T-helper 17 cell (primary cell): ENCODE measurements around the gene GAREM1. TPM values are rescaled to one million over a fixed set of nuclear protein-coding genes. Genes with fewer than 3 reads are reported as not detected.
A peak's percentile ranks its signal among the peaks of the same experiment; 100 is the strongest.

Experiments used
- ATAC-seq: fragments of 150-1000 bp; cut with Tn5 transposase; 2 replicates; pipeline ENCODE4 v1.10.0; 2021; ENCODE audit warnings: mild to moderate bottlenecking, moderate library complexity
- DNase-seq, 3 donors: peaks; one replicate each; pipeline versions ENCODE4 v3.0.0 to v3.0.0-alpha.2; 2020 to 2021
- H3K9me3 ChIP-seq: one replicate; pipeline ENCODE4 v1.7.0; 2013; ENCODE audit warnings: low read length, mild to moderate bottlenecking; ENCODE audit not compliant: control insufficient read depth, poor library complexity, severe bottlenecking
- H3K27ac Mint-ChIP-seq: one replicate; pipeline ENCODE4 v1.8.0; 2022; ENCODE audit warnings: mild to moderate bottlenecking, moderate library complexity, mixed read lengths
- H3K27me3 Mint-ChIP-seq: one replicate; pipeline ENCODE4 v1.8.0; 2022; ENCODE audit warnings: mixed read lengths
- H3K36me3 Mint-ChIP-seq: one replicate; pipeline ENCODE4 v1.8.0; 2022; ENCODE audit warnings: low read depth, mixed read lengths
- H3K4me1 Mint-ChIP-seq: one replicate; pipeline ENCODE4 v1.8.0; 2022; ENCODE audit warnings: mild to moderate bottlenecking, mixed read lengths
- H3K4me3 Mint-ChIP-seq: one replicate; pipeline ENCODE4 v1.8.0; 2022; ENCODE audit warnings: mild to moderate bottlenecking, moderate library complexity, mixed read lengths
- total RNA-seq, 4 donors: library from RNA in 2 of 4; stranded (reverse) in 2 of 4; gene quantifications; one replicate each; pipeline ENCODE4 v1.2.3 and lab custom pipeline; 2022 to 2026

Gene GAREM1
- total RNA-seq, 2 donors from 2014 or later, result 0.10 to 0.13 TPM

DNA sequence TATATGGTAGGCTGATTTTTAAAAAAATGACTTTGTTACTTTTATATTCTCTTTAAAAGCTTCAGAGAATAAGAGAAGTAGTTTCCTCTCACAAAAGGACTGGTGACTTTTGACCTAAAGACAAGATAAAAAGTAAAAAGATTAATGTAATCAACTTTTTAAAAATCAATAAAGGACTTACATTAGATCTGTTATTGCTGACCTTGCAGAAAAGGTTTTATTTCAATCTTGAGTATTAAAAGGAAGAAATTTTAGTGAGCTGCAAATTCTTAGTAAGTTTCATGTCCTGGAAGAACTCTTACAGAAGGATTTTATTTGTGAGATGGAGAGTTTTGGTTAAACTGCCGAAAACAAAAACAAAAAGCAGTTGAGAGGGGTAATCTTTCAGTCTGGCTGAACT, 2.2 kb upstream of the GAREM1 start:
- no peak overlapping the region for H3K4me3 Mint-ChIP-seq
- H3K9me3 ChIP-seq, result no peaks in the 10 kb centered on the region
- no peak overlapping the region for H3K27ac Mint-ChIP-seq
- no peak for ATAC-seq
- H3K27me3 Mint-ChIP-seq, result peaks cover 37% of the 10 kb centered on the region
- H3K36me3 Mint-ChIP-seq, result peaks cover 2% of the 10 kb centered on the region
- no peak for DNase-seq
- peaks cover 24% of the 10 kb centered on the region for H3K4me1 Mint-ChIP-seq

DNA sequence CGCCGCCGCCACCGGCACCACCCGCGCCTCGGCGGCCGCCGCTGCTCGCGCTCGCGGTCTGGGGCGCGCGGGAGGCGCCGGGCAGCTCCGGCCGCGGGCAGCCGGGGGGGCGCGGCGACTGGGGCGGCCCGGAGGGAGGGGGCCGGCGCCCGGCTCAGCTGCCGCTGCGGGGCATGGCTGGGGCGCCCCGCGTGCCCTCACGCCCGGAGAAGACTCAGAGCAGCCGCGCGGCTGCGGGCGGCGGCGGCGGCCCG, 295 bp downstream of the GAREM1 start:
- peaks cover 40% of the 10 kb centered on the region for H3K27me3 Mint-ChIP-seq
- no peaks in the 10 kb centered on the region for H3K9me3 ChIP-seq
- DNase-seq (no peak), ATAC-seq (no peak)
- H3K27ac Mint-ChIP-seq, result no peak overlapping the region
- H3K36me3 Mint-ChIP-seq, result peaks cover 2% of the 10 kb centered on the region
- peak overlapping the region; percentile 91 for H3K4me3 Mint-ChIP-seq
- H3K4me1 Mint-ChIP-seq, result peaks cover 24% of the 10 kb centered on the region

DNA sequence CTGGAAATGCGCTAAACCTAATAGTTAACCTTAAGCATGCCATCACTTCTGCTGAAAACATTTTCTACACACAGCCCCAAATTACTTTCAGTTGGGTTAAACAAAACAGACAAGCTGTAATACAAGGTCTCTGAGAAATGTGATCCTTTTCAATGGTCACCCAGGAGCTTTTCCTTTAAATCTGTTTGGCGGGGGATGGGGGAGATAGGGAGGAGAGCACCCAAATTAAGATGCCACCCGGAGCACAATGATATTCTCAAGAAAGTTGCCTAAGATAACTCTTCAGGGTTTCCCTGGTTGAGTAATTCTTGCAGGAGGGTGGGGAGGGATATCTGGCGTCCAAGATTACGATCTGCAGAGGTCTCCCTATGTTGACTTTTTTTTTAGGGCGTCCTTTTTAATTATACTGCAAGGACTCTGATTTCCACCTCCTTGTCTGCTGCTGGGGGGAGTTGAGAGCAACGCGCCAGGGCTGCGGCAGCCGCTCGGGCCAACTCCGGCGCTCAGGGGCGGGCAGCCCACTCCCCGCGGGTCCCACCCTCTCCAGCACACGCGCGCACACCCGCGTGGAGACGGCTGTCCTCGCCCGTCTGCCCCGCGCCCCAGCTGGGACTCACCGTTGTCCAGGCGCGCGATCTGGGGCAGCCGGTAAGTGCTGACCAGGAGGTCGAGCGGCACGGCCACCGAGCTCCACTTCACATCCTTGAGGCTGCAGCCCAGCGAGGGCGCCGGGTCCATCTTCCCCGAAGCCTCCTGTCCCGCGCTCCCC, 807 bp downstream of the GAREM1 start:
- Mint-ChIP-seq H3K27me3 (peaks cover 45% of the 10 kb centered on the region), H3K4me3 (peak overlapping the region; percentile 89), H3K4me1 (peaks cover 24% of the 10 kb centered on the region), H3K27ac (no peak overlapping the region), H3K36me3 (peaks cover 2% of the 10 kb centered on the region)
- ATAC-seq (no peak), DNase-seq (no peak)
- H3K9me3 ChIP-seq, result no peaks in the 10 kb centered on the region

DNA sequence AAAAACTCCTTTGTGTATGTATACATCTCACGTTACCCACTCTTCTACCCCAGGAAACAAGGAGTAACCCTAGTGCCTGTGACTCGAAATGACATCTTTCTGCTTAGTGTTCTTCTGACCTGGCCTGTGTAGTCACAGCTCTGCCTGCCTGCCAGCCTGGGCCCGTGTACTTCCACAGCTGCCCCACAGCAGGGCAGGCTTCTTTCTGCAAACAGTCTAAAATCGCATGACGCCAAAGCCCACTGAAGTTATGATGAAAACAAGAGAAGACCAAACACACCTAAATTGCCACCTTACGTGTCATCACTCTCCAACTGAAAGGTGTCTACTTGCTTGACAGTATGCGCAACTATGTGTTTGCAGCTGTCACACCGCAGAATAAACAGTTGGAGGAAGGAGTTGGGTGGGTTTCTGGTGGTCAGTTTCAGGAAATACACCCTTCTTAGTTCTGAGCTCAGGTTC, 1.5 kb downstream of the GAREM1 start:
- Mint-ChIP-seq H3K4me1 (peaks cover 24% of the 10 kb centered on the region), H3K27me3 (peaks cover 51% of the 10 kb centered on the region), H3K27ac (no peak overlapping the region), H3K36me3 (peaks cover 2% of the 10 kb centered on the region), H3K4me3 (peak overlapping the region; percentile 89)
- DNase-seq, result no peak
- ATAC-seq, result no peak
- no peaks in the 10 kb centered on the region for H3K9me3 ChIP-seq

GRCh38 chr18:32468147-32468845, 2.4 kb downstream of the GAREM1 start:
- peaks cover 53% of the 10 kb centered on the region for H3K27me3 Mint-ChIP-seq
- ATAC-seq (no peak), DNase-seq (no peak)
- H3K4me1 Mint-ChIP-seq, result peaks cover 24% of the 10 kb centered on the region
- peaks cover 2% of the 10 kb centered on the region for H3K36me3 Mint-ChIP-seq
- no peak overlapping the region for H3K4me3 Mint-ChIP-seq
- no peaks in the 10 kb centered on the region for H3K9me3 ChIP-seq
- no peak overlapping the region for H3K27ac Mint-ChIP-seq

DNA sequence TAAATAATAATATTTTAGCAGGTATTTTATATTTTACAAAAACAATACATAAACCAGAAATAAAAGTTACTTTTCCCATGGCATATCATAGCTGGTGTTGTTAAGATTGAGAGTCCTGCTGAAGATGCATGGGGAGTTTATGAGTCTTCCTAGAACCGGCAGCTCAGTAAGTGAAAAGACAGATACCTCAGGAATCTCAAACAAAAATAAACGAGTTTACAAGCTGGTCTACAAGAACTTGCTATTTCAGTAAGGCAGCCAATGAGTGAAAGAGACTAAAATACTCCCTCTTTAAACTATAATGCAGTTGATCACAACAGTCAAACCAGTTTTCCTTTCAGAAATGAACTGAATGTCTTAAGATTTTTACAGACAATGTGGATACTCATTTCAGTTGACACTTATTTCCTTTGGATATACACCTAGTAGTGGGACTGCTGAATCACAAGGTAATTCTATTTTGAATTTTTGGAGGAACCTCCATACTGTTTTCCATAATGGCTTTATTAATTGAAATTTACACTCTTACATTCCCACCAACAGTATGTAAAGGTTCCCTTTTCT, 8.9 kb downstream of the GAREM1 start:
- no peaks in the 10 kb centered on the region for H3K9me3 ChIP-seq
- Mint-ChIP-seq H3K4me3 (no peak overlapping the region), H3K36me3 (peaks cover 2% of the 10 kb centered on the region), H3K27me3 (peaks cover 49% of the 10 kb centered on the region), H3K27ac (no peak overlapping the region), H3K4me1 (no peaks in the 10 kb centered on the region)
- ATAC-seq (no peak), DNase-seq (no peak)

DNA sequence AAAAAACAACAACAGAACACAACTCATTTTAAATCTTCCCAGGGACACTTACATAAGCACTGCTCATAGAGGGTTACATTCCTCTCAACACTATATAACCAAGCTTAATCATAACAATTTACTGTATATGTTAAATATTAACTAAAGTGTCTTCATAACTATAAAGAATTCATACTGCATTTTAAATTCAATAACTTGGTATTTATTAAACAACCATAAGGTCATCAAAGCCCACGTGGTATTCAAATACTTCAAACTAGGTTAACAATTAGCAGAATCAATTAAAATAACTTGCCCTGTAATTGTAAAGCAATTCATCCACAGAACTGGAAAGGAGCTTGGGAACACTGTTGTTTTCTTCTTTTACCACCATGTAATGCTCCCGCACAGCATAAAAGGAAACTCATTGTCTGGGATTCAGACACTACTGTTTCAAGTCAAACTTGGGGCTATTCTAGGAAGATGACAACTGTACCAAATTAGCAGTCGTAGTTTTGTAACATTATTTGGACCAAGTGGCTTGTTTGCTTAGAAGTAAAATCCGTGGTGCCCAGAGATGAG, 10.4 kb downstream of the GAREM1 start:
- Mint-ChIP-seq H3K4me1 (no peaks in the 10 kb centered on the region), H3K4me3 (no peak overlapping the region), H3K27me3 (peaks cover 55% of the 10 kb centered on the region), H3K36me3 (peaks cover 3% of the 10 kb centered on the region), H3K27ac (no peak overlapping the region)
- ATAC-seq, result no peak
- no peaks in the 10 kb centered on the region for H3K9me3 ChIP-seq
- no peak for DNase-seq

- no peaks in the 10 kb centered on the region for H3K4me1 Mint-ChIP-seq
- H3K4me3 Mint-ChIP-seq, result no peak overlapping the region
- DNase-seq, result no peak
- H3K27ac Mint-ChIP-seq, result no peak overlapping the region
- no peak for ATAC-seq
- H3K9me3 ChIP-seq, result no peaks in the 10 kb centered on the region
- peaks cover 55% of the 10 kb centered on the region for H3K27me3 Mint-ChIP-seq
- peaks cover 3% of the 10 kb centered on the region for H3K36me3 Mint-ChIP-seq
Observed at GRCh38 chr18:32459361-32460101, 11.2 kb downstream of the GAREM1 start.

- ATAC-seq, result no peak
Observed at GRCh38 chr18:32455361-32455760, 15.3 kb downstream of the GAREM1 start.

DNA sequence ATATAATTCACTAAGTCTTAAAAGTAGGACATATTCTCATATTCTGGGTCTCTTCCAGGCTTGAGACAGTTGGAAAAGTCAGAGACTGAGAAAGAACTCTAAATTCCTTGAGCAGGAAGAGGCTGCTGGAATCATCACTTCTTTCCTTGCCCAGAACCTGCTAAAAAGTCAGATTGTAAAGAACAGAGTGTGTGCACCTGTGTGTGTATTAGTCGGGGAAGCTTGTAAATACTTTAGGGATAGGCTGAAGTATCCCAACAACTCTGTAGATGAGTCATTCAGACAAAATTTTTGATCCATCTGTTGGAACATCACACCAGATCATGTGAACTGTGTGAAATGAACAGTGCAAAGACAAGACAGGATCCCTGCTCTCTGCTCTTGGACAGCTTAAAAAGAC, 16.1 kb downstream of the GAREM1 start:
- no peak overlapping the region for H3K27ac Mint-ChIP-seq
- H3K4me1 Mint-ChIP-seq, result no peaks in the 10 kb centered on the region
- ATAC-seq, result no peak
- H3K9me3 ChIP-seq, result no peaks in the 10 kb centered on the region
- H3K27me3 Mint-ChIP-seq, result peaks cover 66% of the 10 kb centered on the region
- DNase-seq, result no peak
- H3K36me3 Mint-ChIP-seq, result peaks cover 3% of the 10 kb centered on the region
- H3K4me3 Mint-ChIP-seq, result no peak overlapping the region

More at GRCh38 chr18:32455361-32455760, 15.3 kb downstream of the GAREM1 start:
- Mint-ChIP-seq H3K27ac (no peak overlapping the region), H3K27me3 (peaks cover 66% of the 10 kb centered on the region), H3K4me1 (no peaks in the 10 kb centered on the region), H3K4me3 (no peak overlapping the region), H3K36me3 (peaks cover 3% of the 10 kb centered on the region)
- no peak for DNase-seq
- H3K9me3 ChIP-seq, result no peaks in the 10 kb centered on the region

DNA sequence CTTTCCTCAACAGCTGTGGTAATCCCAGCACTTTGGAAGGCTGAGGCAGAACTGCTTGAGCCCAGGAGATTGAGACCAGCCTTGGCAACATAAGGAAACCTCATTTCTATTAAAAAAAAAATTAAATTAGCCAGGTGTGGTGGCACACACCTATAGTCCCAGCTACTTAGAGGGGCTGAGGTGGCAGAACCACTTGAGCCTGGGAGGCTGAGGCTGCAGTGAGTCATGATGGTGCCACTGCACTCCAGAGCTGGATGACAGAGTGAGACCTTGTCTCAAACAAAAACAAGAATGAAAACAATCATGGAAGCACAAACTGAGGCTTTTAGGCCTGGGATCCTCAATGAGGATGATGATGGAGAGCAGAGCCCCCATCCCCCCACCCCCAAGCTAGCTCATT, 19.8 kb downstream of the GAREM1 start:
- no peaks in the 10 kb centered on the region for H3K36me3 Mint-ChIP-seq
- peaks cover 51% of the 10 kb centered on the region for H3K27me3 Mint-ChIP-seq
- H3K9me3 ChIP-seq, result no peaks in the 10 kb centered on the region
- H3K27ac Mint-ChIP-seq, result no peak overlapping the region
- no peaks in the 10 kb centered on the region for H3K4me1 Mint-ChIP-seq
- ATAC-seq, result no peak
- no peak for DNase-seq
- H3K4me3 Mint-ChIP-seq, result no peak overlapping the region

DNA sequence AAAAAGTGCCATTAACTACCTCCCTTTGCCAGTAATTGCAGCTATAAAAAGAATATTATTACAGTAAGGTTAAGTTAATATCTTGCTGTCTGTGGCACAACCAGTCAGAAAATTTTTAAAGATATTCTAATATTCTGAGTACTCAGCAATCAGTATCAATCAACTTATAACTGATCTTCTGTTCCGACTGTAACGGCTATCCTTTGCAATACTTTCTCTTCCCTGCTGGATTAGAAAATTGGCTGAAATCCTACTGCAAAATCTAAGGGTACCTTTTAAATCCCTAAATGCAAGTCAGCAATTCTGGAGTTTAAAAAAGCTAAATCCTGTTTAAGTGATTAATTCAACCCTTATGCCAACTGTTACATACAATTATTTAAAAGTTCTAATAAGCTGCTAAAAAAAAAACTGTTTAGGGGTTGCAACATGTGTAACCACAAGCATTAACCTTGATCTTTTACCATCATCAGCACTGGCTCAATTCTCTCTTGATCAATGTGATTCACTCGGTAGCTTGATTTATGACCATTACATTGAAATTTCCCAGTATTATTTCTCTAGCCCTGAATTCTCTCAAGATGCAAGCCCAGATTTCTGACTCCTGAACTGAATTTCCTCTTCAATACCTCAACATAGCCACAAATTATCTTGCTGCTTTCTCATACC, 20.5 kb downstream of the GAREM1 start:
- H3K9me3 ChIP-seq, result no peaks in the 10 kb centered on the region
- Mint-ChIP-seq H3K4me3 (no peak overlapping the region), H3K36me3 (no peaks in the 10 kb centered on the region), H3K4me1 (no peaks in the 10 kb centered on the region), H3K27me3 (peaks cover 44% of the 10 kb centered on the region), H3K27ac (no peak overlapping the region)
- DNase-seq, result no peak
- ATAC-seq, result no peak
